A673 (cell line): ENCODE measurements around the gene VSIG2. TPM values are rescaled to one million over a fixed set of nuclear protein-coding genes. Genes with fewer than 3 reads are reported as not detected.
"Not testable (repeated sequence)": the region's sequence is repeated elsewhere in the genome, so short reads cannot be mapped to it uniquely, and the experiment has no call there.

Source experiments
- BruUV-seq: library from RNA; stranded (reverse); fragments of 400-500 nt; replicated peaks from 2 replicates; lab custom pipeline; 2021; lab: Mats Ljungman, UMichigan
- CTCF ChIA-PET: fragments of 300-600 bp; sonication (Branson Sonifier 250); formaldehyde crosslinking; loops from one replicate; lab custom pipeline; 2022; ENCODE audit warnings: antibody characterized with exemption; lab: Charles Lee
- POLR2A ChIA-PET: fragments of 300-600 bp; sonication (Branson Sonifier 250); formaldehyde crosslinking; loops from one replicate; lab custom pipeline; 2022; ENCODE audit warnings: antibody characterized with exemption; ENCODE audit not compliant: low non-redundant PET; lab: Charles Lee
- DNase-seq: peaks from one replicate; pipeline ENCODE4 v3.0.0-alpha.2; 2015; ENCODE audit warnings: low spot score
- H3K27ac ChIP-seq: fragments of 200-600 bp; sonication (generic); 2 replicates; pipeline ENCODE4 v1.5.1; 2016; ENCODE audit warnings: mixed run types, low read depth, mild to moderate bottlenecking, mixed read lengths, antibody characterized with exemption, low read length; ENCODE audit not compliant: poor library complexity, severe bottlenecking
- H3K27me3 ChIP-seq: fragments of 200-600 bp; sonication (generic); replicated peaks from 2 replicates; pipeline ENCODE4 v1.6.1; 2017; ENCODE audit warnings: mixed run types, low read depth, mild to moderate bottlenecking, mixed read lengths, antibody characterized with exemption, low read length; ENCODE audit not compliant: insufficient read depth, poor library complexity
- H3K36me3 ChIP-seq: fragments of 200-600 bp; sonication (generic); 2 replicates; pipeline ENCODE4 v1.6.1; 2016; ENCODE audit warnings: mixed run types, mild to moderate bottlenecking, mixed read lengths, antibody characterized with exemption, low read length; ENCODE audit not compliant: insufficient read depth, poor library complexity, severe bottlenecking
- H3K4me1 ChIP-seq: fragments of 200-600 bp; sonication (generic); 2 replicates; pipeline ENCODE4 v1.6.1; 2017; ENCODE audit warnings: mixed run types, mild to moderate bottlenecking, mixed read lengths, antibody characterized with exemption, low read length; ENCODE audit not compliant: insufficient read depth, poor library complexity, severe bottlenecking
- H3K4me3 ChIP-seq: fragments of 200-600 bp; sonication (generic); 2 replicates; pipeline ENCODE4 v1.5.1; 2016; ENCODE audit warnings: low read depth, mixed run types, mild to moderate bottlenecking, mixed read lengths, low read length; ENCODE audit not compliant: poor library complexity, severe bottlenecking
- H3K9me3 ChIP-seq: fragments of 200-600 bp; sonication (generic); 2 replicates; pipeline ENCODE4 v1.6.1; 2016; ENCODE audit warnings: mixed run types, low read depth, mild to moderate bottlenecking, mixed read lengths, antibody characterized with exemption, low read length; ENCODE audit not compliant: poor library complexity, severe bottlenecking
- CTCF ChIP-seq: fragments of 300-800, 200-600 bp; sonication (generic); conservative IDR thresholded peaks from 2 replicates; pipeline ENCODE4 v1.5.1; 2017; ENCODE audit warnings: low read depth, mild to moderate bottlenecking, antibody characterized with exemption, low read length, moderate library complexity, mixed read lengths
- EZH2 ChIP-seq: fragments of 200-600 bp; sonication (generic); IDR thresholded peaks from 2 replicates; pipeline ENCODE4 v1.6.1; 2017; ENCODE audit warnings: borderline replicate concordance, low read depth, mild to moderate bottlenecking, mixed read lengths, antibody characterized with exemption, low read length; ENCODE audit not compliant: poor library complexity, severe bottlenecking
- intact Hi-C: fragments of 100-400 bp; cut with micrococcal nuclease; formaldehyde crosslinking; loops from one replicate; pipeline ENCODE4 v1.10.0; 2022; ENCODE audit not compliant: unreplicated experiment
- total RNA-seq: library from RNA; stranded (reverse); gene quantifications from 2 replicates; pipeline ENCODE4 v1.2.3, GENCODE V29; 2021

VSIG2 gene
- total RNA-seq, 1 experiment from 2014 or later, result not detected

- Histone ChIP-seq H3K36me3 (no peaks in the 10 kb centered on the region), H3K27ac (no peak overlapping the region), H3K4me3 (no peak overlapping the region), H3K4me1 (peaks cover 14% of the 10 kb centered on the region), H3K9me3 (no peaks in the 10 kb centered on the region), H3K27me3 (no peaks in the 10 kb centered on the region)
- ChIA-PET POLR2A (no interaction called here), CTCF (interaction anchor here (0.5 to 1.1 kb wide), 2 partner anchors 16 to 168 kb away, joined by 3 to 9 read pairs; no protein-coding TSS in a partner anchor)
- no peak for DNase-seq
- TF ChIP-seq EZH2, result no peak
- peak; percentile 49 for TF ChIP-seq CTCF
- intact Hi-C loops, result no loop called here
- BruUV-seq, result no TSS peak
Observed at GRCh38 chr11:124778281-124778680, 26.2 kb upstream of the VSIG2 start.

- intact Hi-C loops, result no loop called here
- H3K4me1 ChIP-seq, result peaks cover 14% of the 10 kb centered on the region
Observed at GRCh38 chr11:124776865-124777645, 25.0 kb upstream of the VSIG2 start.

GRCh38 chr11:124770959-124771358, 18.9 kb upstream of the VSIG2 start:
- H3K9me3 ChIP-seq, H3K27me3 ChIP-seq, intact Hi-C loops, H3K27ac ChIP-seq, H3K4me1 ChIP-seq, DNase-seq, BruUV-seq, H3K4me3 ChIP-seq, CTCF ChIA-PET: not testable (repeated sequence)
- POLR2A ChIA-PET, result interaction anchor here (0.6 kb wide), 1 partner anchor 105 kb away, joined by 4 read pairs; no protein-coding TSS in a partner anchor
- peaks cover 21% of the 10 kb centered on the region for H3K36me3 ChIP-seq

More at GRCh38 chr11:124776865-124777645, 25.0 kb upstream of the VSIG2 start:
- ChIA-PET CTCF (interaction anchor here (0.5 to 1.2 kb wide), 2 partner anchors 25 to 38 kb away, joined by 5 to 10 read pairs; no protein-coding TSS in a partner anchor), POLR2A (interaction anchor here (0.7 kb wide), 1 partner anchor 242 kb away, joined by 3 read pairs; no protein-coding TSS in a partner anchor)
- DNase-seq, result no peak
- no peak overlapping the region for H3K27ac ChIP-seq
- TF ChIP-seq CTCF (no peak), EZH2 (no peak)
- H3K4me3 ChIP-seq, result no peak overlapping the region
- BruUV-seq, result no TSS peak
- H3K36me3 ChIP-seq, result no peaks in the 10 kb centered on the region
- H3K9me3 ChIP-seq, result no peaks in the 10 kb centered on the region
- no peaks in the 10 kb centered on the region for H3K27me3 ChIP-seq
